HEK293 (cell line): ENCODE data around the gene SHISA5.

Experiments used
- HOXD13 ChIP-seq: sonication (generic); formaldehyde crosslinking; IDR thresholded peaks from 2 replicates; pipeline ENCODE4 v1.8.0; 2022; ENCODE audit warnings: missing genetic modification reagents, borderline replicate concordance
- KLF1 ChIP-seq: fragments of 450-650 bp; formaldehyde crosslinking; IDR thresholded peaks from 2 replicates; pipeline ENCODE4 v1.5.1; 2016; ENCODE audit warnings: missing biosample characterization, missing genetic modification characterization
- KLF16 ChIP-seq: fragments of 450-650 bp; formaldehyde crosslinking; IDR thresholded peaks from 2 replicates; pipeline ENCODE4 v1.5.1; 2017; ENCODE audit warnings: missing biosample characterization, missing genetic modification characterization
- MYNN ChIP-seq: fragments of 450-650 bp; formaldehyde crosslinking; IDR thresholded peaks from 2 replicates; pipeline ENCODE4 v1.5.1; 2016; ENCODE audit warnings: missing biosample characterization, missing genetic modification characterization, borderline replicate concordance
- SCRT1 ChIP-seq: fragments of 450-650 bp; formaldehyde crosslinking; IDR thresholded peaks from 2 replicates; pipeline ENCODE4 v1.5.1; 2016; ENCODE audit warnings: missing biosample characterization, missing genetic modification characterization, borderline replicate concordance
- SCRT2 ChIP-seq: fragments of 450-650 bp; formaldehyde crosslinking; IDR thresholded peaks from 2 replicates; pipeline ENCODE4 v1.5.1; 2016; ENCODE audit warnings: missing biosample characterization, missing genetic modification characterization
- SETDB1 ChIP-seq: IDR thresholded peaks from one replicate; pipeline ENCODE4 v1.6.1; 2017; ENCODE audit warnings: mild to moderate bottlenecking, low read length, moderate library complexity, mixed read lengths; ENCODE audit not compliant: insufficient read length
- SP7 ChIP-seq: fragments of 450-650 bp; formaldehyde crosslinking; IDR thresholded peaks from 2 replicates; pipeline ENCODE4 v1.5.1; 2016; ENCODE audit warnings: missing biosample characterization, missing genetic modification characterization
- TRIM28 ChIP-seq: IDR thresholded peaks from 2 replicates; pipeline ENCODE4 v1.6.1; 2011; ENCODE audit warnings: low read length, control low read depth, borderline replicate concordance
- YY1 ChIP-seq: fragments of 450-650 bp; formaldehyde crosslinking; IDR thresholded peaks from 2 replicates; pipeline ENCODE4 v1.5.1; 2018; ENCODE audit warnings: missing biosample characterization, missing genetic modification characterization
- ZBTB17 ChIP-seq: fragments of 450-650 bp; formaldehyde crosslinking; IDR thresholded peaks from 2 replicates; pipeline ENCODE4 v1.5.1; 2016; ENCODE audit warnings: missing biosample characterization, missing genetic modification characterization
- ZBTB21 ChIP-seq: fragments of 450-650 bp; formaldehyde crosslinking; IDR thresholded peaks from 2 replicates; pipeline ENCODE4 v1.5.1; 2017; ENCODE audit warnings: missing biosample characterization, missing genetic modification characterization
- ZIC2 ChIP-seq: fragments of 450-650 bp; formaldehyde crosslinking; IDR thresholded peaks from 2 replicates; pipeline ENCODE4 v1.5.1; 2016; ENCODE audit warnings: missing biosample characterization, missing genetic modification characterization
- ZNF211 ChIP-seq: fragments of 450-650 bp; formaldehyde crosslinking; IDR thresholded peaks from 2 replicates; pipeline ENCODE4 v1.5.1; 2016; ENCODE audit warnings: low read depth, missing biosample characterization, missing genetic modification characterization
- ZNF248 ChIP-seq: fragments of 450-650 bp; formaldehyde crosslinking; IDR thresholded peaks from 2 replicates; pipeline ENCODE4 v1.5.1; 2017; ENCODE audit warnings: missing biosample characterization, missing genetic modification characterization
- ZNF335 ChIP-seq: fragments of 450-650 bp; formaldehyde crosslinking; conservative IDR thresholded peaks from 2 replicates; pipeline ENCODE4 v1.5.1; 2016; ENCODE audit warnings: missing biosample characterization, missing genetic modification characterization
- ZNF394 ChIP-seq: fragments of 450-650 bp; formaldehyde crosslinking; IDR thresholded peaks from 2 replicates; pipeline ENCODE4 v1.5.1; 2016; ENCODE audit warnings: missing biosample characterization, missing genetic modification characterization, mild to moderate bottlenecking, moderate library complexity, borderline replicate concordance
- ZNF510 ChIP-seq: fragments of 450-650 bp; formaldehyde crosslinking; IDR thresholded peaks from 2 replicates; pipeline ENCODE4 v1.5.1; 2018; ENCODE audit warnings: mild to moderate bottlenecking, missing genetic modification characterization, missing biosample characterization; ENCODE audit not compliant: insufficient replicate concordance
- ZNF514 ChIP-seq: fragments of 450-650 bp; formaldehyde crosslinking; IDR thresholded peaks from 2 replicates; pipeline ENCODE4 v1.5.1; 2016; ENCODE audit warnings: missing biosample characterization, missing genetic modification characterization
- ZNF560 ChIP-seq: fragments of 450-650 bp; formaldehyde crosslinking; IDR thresholded peaks from 2 replicates; pipeline ENCODE4 v1.5.1; 2017; ENCODE audit warnings: missing biosample characterization, missing genetic modification characterization, borderline replicate concordance
- ZNF585B ChIP-seq: fragments of 450-650 bp; formaldehyde crosslinking; IDR thresholded peaks from 2 replicates; pipeline ENCODE4 v1.5.1; 2016; ENCODE audit warnings: missing biosample characterization, missing genetic modification characterization
- ZNF624 ChIP-seq: fragments of 450-650 bp; formaldehyde crosslinking; IDR thresholded peaks from 2 replicates; pipeline ENCODE4 v1.5.1; 2017; ENCODE audit warnings: missing biosample characterization, missing genetic modification characterization
- ZNF791 ChIP-seq: fragments of 450-650 bp; formaldehyde crosslinking; IDR thresholded peaks from 2 replicates; pipeline ENCODE4 v1.5.1; 2016; ENCODE audit warnings: missing biosample characterization, missing genetic modification characterization
- ZXDB ChIP-seq: fragments of 450-650 bp; formaldehyde crosslinking; IDR thresholded peaks from 2 replicates; pipeline ENCODE4 v1.5.1; 2016; ENCODE audit warnings: missing biosample characterization, missing genetic modification characterization
- TF ChIP-seq, protein P1 (sequence below): fragments of 450-650 bp; formaldehyde crosslinking; IDR thresholded peaks from 2 replicates; pipeline ENCODE4 v1.5.1; 2016; ENCODE audit warnings: missing biosample characterization, missing genetic modification characterization
- TF ChIP-seq, protein P2 (sequence below): fragments of 450-650 bp; formaldehyde crosslinking; IDR thresholded peaks from 2 replicates; pipeline ENCODE4 v1.5.1; 2016; ENCODE audit warnings: missing biosample characterization, missing genetic modification characterization
- TF ChIP-seq, protein P3 (sequence below): fragments of 450-650 bp; formaldehyde crosslinking; IDR thresholded peaks from 2 replicates; pipeline ENCODE4 v1.5.1; 2016; ENCODE audit warnings: missing biosample characterization, missing genetic modification characterization
- TF ChIP-seq, protein P4 (sequence below): fragments of 450-650 bp; formaldehyde crosslinking; IDR thresholded peaks from 2 replicates; pipeline ENCODE4 v1.5.1; 2016; ENCODE audit warnings: missing biosample characterization, missing genetic modification characterization
- TF ChIP-seq, protein P5 (sequence below): fragments of 450-650 bp; formaldehyde crosslinking; IDR thresholded peaks from 2 replicates; pipeline ENCODE4 v1.5.1; 2016; ENCODE audit warnings: missing biosample characterization, missing genetic modification characterization

Gene SHISA5

DNA sequence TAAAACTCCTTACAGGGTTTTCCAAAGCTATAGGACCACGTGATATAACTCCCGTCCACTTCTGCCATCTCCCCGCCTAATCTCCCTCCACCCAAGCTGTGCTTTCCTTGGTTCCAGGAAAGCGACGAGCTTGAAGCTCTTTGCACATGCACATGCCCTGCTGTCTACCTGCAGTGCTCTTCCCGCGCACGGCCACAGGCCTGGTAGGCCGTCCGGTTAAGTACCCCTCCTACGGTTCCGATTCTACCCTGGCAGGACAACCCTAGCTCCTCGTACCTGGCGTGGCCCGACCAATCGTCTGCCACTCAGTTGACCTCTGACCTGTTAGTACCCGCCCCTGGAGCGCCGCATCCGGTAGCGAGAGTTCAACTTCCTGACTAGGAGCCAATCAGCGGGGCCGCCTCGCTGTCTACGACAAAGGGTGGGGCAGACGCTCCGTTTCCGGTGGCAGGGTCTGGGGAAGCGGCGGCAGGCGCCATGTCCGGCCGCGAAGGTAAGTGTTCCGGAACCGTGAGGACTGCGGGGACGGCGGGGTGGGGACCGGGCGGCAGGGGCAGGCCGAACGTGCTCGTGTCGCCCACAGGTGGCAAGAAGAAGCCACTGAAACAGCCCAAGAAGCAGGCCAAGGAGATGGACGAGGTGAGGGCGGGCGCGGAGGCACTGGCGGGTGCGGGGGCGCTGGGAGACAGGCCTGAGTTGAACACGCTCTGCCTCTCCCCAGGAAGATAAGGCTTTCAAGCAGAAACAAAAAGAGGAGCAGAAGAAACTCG, 64.0 kb downstream of the SHISA5 start, which contains the start of the genes CCDC51 and TMA7 (continued):
- TF ChIP-seq, protein P1, sequence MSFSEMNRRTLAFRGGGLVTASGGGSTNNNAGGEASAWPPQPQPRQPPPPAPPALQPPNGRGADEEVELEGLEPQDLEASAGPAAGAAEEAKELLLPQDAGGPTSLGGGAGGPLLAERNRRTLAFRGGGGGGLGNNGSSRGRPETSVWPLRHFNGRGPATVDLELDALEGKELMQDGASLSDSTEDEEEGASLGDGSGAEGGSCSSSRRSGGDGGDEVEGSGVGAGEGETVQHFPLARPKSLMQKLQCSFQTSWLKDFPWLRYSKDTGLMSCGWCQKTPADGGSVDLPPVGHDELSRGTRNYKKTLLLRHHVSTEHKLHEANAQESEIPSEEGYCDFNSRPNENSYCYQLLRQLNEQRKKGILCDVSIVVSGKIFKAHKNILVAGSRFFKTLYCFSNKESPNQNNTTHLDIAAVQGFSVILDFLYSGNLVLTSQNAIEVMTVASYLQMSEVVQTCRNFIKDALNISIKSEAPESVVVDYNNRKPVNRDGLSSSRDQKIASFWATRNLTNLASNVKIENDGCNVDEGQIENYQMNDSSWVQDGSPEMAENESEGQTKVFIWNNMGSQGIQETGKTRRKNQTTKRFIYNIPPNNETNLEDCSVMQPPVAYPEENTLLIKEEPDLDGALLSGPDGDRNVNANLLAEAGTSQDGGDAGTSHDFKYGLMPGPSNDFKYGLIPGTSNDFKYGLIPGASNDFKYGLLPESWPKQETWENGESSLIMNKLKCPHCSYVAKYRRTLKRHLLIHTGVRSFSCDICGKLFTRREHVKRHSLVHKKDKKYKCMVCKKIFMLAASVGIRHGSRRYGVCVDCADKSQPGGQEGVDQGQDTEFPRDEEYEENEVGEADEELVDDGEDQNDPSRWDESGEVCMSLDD, result no peak
- TF ChIP-seq SP7 (tag by site-specific recombination) (peak; percentile 28; the same call in 1 of the 2 replicates), KLF16 (tag by site-specific recombination) (no peak; the same call in 1 of the 2 replicates), ZNF394 (tag by site-specific recombination) (no peak), ZBTB17 (tag by site-specific recombination) (peak; percentile 87), ZNF510 (tag by site-specific recombination) (no peak), ZBTB21 (no peak), SCRT1 (tag by site-specific recombination) (no peak), ZNF624 (no peak), ZNF791 (tag by site-specific recombination) (no peak), ZNF211 (tag by site-specific recombination) (no peak), MYNN (tag by site-specific recombination) (no peak), ZNF560 (tag by site-specific recombination) (no peak), TRIM28 (0 out of 2 replicates have a peak, but pooled peaks have one; percentile 25), ZIC2 (tag by site-specific recombination) (peak; percentile 24; the same call in 1 of the 2 replicates), ZNF514 (tag by site-specific recombination) (no peak), ZNF248 (no peak), YY1 (tag by site-specific recombination) (peak; percentile 70; the same call in 1 of the 2 replicates), ZNF585B (no peak), HOXD13 (CRISPR knock-in tag) (no peak), SCRT2 (tag by site-specific recombination) (no peak), SETDB1 (no peak), ZNF335 (tag by site-specific recombination) (peak; percentile 84), ZXDB (tag by site-specific recombination) (peak; percentile 86), KLF1 (tag by site-specific recombination) (peak; percentile 58)
- TF ChIP-seq, protein P2, sequence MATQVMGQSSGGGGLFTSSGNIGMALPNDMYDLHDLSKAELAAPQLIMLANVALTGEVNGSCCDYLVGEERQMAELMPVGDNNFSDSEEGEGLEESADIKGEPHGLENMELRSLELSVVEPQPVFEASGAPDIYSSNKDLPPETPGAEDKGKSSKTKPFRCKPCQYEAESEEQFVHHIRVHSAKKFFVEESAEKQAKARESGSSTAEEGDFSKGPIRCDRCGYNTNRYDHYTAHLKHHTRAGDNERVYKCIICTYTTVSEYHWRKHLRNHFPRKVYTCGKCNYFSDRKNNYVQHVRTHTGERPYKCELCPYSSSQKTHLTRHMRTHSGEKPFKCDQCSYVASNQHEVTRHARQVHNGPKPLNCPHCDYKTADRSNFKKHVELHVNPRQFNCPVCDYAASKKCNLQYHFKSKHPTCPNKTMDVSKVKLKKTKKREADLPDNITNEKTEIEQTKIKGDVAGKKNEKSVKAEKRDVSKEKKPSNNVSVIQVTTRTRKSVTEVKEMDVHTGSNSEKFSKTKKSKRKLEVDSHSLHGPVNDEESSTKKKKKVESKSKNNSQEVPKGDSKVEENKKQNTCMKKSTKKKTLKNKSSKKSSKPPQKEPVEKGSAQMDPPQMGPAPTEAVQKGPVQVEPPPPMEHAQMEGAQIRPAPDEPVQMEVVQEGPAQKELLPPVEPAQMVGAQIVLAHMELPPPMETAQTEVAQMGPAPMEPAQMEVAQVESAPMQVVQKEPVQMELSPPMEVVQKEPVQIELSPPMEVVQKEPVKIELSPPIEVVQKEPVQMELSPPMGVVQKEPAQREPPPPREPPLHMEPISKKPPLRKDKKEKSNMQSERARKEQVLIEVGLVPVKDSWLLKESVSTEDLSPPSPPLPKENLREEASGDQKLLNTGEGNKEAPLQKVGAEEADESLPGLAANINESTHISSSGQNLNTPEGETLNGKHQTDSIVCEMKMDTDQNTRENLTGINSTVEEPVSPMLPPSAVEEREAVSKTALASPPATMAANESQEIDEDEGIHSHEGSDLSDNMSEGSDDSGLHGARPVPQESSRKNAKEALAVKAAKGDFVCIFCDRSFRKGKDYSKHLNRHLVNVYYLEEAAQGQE (tag by site-specific recombination), result no peak
- TF ChIP-seq, protein P3, sequence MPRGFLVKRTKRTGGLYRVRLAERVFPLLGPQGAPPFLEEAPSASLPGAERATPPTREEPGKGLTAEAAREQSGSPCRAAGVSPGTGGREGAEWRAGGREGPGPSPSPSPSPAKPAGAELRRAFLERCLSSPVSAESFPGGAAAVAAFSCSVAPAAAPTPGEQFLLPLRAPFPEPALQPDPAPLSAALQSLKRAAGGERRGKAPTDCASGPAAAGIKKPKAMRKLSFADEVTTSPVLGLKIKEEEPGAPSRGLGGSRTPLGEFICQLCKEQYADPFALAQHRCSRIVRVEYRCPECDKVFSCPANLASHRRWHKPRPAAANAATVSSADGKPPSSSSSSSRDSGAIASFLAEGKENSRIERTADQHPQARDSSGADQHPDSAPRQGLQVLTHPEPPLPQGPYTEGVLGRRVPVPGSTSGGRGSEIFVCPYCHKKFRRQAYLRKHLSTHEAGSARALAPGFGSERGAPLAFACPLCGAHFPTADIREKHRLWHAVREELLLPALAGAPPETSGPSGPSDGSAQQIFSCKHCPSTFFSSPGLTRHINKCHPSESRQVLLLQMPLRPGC (tag by site-specific recombination), result no peak; the same call in 1 of the 2 replicates
- TF ChIP-seq, protein P4, sequence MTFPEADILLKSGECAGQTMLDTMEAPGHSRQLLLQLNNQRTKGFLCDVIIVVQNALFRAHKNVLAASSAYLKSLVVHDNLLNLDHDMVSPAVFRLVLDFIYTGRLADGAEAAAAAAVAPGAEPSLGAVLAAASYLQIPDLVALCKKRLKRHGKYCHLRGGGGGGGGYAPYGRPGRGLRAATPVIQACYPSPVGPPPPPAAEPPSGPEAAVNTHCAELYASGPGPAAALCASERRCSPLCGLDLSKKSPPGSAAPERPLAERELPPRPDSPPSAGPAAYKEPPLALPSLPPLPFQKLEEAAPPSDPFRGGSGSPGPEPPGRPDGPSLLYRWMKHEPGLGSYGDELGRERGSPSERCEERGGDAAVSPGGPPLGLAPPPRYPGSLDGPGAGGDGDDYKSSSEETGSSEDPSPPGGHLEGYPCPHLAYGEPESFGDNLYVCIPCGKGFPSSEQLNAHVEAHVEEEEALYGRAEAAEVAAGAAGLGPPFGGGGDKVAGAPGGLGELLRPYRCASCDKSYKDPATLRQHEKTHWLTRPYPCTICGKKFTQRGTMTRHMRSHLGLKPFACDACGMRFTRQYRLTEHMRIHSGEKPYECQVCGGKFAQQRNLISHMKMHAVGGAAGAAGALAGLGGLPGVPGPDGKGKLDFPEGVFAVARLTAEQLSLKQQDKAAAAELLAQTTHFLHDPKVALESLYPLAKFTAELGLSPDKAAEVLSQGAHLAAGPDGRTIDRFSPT (tag by site-specific recombination), result peak; percentile 84
- TF ChIP-seq, protein P5, sequence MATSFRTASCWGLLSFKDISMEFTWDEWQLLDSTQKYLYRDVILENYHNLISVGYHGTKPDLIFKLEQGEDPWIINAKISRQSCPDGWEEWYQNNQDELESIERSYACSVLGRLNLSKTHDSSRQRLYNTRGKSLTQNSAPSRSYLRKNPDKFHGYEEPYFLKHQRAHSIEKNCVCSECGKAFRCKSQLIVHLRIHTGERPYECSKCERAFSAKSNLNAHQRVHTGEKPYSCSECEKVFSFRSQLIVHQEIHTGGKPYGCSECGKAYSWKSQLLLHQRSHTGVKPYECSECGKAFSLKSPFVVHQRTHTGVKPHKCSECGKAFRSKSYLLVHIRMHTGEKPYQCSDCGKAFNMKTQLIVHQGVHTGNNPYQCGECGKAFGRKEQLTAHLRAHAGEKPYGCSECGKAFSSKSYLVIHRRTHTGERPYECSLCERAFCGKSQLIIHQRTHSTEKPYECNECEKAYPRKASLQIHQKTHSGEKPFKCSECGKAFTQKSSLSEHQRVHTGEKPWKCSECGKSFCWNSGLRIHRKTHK (tag by site-specific recombination), result no peak
